Immature natural killer cell (primary cell): ENCODE data around the gene PURA. TPM values are rescaled to one million over a fixed set of nuclear protein-coding genes. Genes with fewer than 3 reads are reported as not detected.

Source experiments
- DNase-seq, 3 donors: peaks; one replicate each; pipeline ENCODE4 v3.0.0; 2022; ENCODE audit warnings: mixed read lengths in 1 of 3
- H3K27ac Mint-ChIP-seq, 6 donors: one replicate each; pipeline ENCODE4 v1.8.0; 2020; ENCODE audit warnings: mixed read lengths in 6 of 6, mild to moderate bottlenecking in 5 of 6, inconsistent platforms in 4 of 6, moderate library complexity in 3 of 6
- H3K27me3 Mint-ChIP-seq, 3 donors: one replicate each; pipeline ENCODE4 v1.8.0; 2020 to 2021; ENCODE audit warnings: low read depth in 3 of 3, mild to moderate bottlenecking in 3 of 3, mixed read lengths in 3 of 3, moderate library complexity in 3 of 3, inconsistent platforms in 1 of 3
- H3K36me3 Mint-ChIP-seq, 3 donors: one replicate each; pipeline ENCODE4 v1.8.0; 2020; ENCODE audit warnings: mixed read lengths in 3 of 3, inconsistent platforms in 2 of 3, mild to moderate bottlenecking in 2 of 3
- H3K4me1 Mint-ChIP-seq, 2 donors: one replicate each; pipeline ENCODE4 v1.8.0; 2020; ENCODE audit warnings: inconsistent platforms in 2 of 2, mild to moderate bottlenecking in 2 of 2, mixed read lengths in 2 of 2, moderate library complexity in 1 of 2
- H3K4me3 Mint-ChIP-seq, 5 donors: one replicate each; pipeline ENCODE4 v1.8.0; 2020; ENCODE audit warnings: mild to moderate bottlenecking in 5 of 5, mixed read lengths in 5 of 5, inconsistent platforms in 3 of 5, moderate library complexity in 3 of 5
- H3K9me3 Mint-ChIP-seq, 6 donors: one replicate each; pipeline ENCODE4 v1.8.0; 2020; ENCODE audit warnings: mild to moderate bottlenecking in 6 of 6, mixed read lengths in 6 of 6, inconsistent platforms in 4 of 6, moderate library complexity in 3 of 6
- polyA plus RNA-seq, 3 donors: library from polyadenylated mRNA; unstranded; fragments of 300-500 nt; fragmentation: Illumina TruSeq; gene quantifications; one replicate each; pipeline ENCODE4 v1.2.3, GENCODE V29; 2021

PURA gene
- polyA plus RNA-seq, 3 donors from 2014 or later: 2.0 to 3.7 (median 3.4) TPM

GRCh38 chr5:140104100-140104499 is 9.8 kb upstream of the PURA start:
- Mint-ChIP-seq H3K36me3 (peaks cover 3 to 7% (median 3%) of the 10 kb centered on the region in 3 donors), H3K4me1 (peaks cover 24 to 28% of the 10 kb centered on the region in 2 donors), H3K27ac (no peak overlapping the region), H3K27me3 (peaks cover 9 to 19% (median 17%) of the 10 kb centered on the region in 3 donors), H3K4me3 (no peak overlapping the region), H3K9me3 (no peaks in the 10 kb centered on the region)
- DNase-seq: no peak

- no peaks in the 10 kb centered on the region for H3K9me3 Mint-ChIP-seq
Measured at GRCh38 chr5:140106101-140106500, 7.8 kb upstream of the PURA start.

GRCh38 chr5:140106805-140107311 is 7.1 kb upstream of the PURA start:
- Mint-ChIP-seq H3K4me1 (peaks cover 29 to 34% of the 10 kb centered on the region in 2 donors), H3K27me3 (peaks cover 12 to 30% (median 20%) of the 10 kb centered on the region in 3 donors), H3K4me3 (peak overlapping the region; percentile 90 to 95 (median 94)), H3K27ac (peak overlapping the region; percentile 94 to 98 (median 98)), H3K36me3 (peaks cover 3 to 7% (median 3%) of the 10 kb centered on the region in 3 donors), H3K9me3 (no peaks in the 10 kb centered on the region)
- no peak for DNase-seq

More at GRCh38 chr5:140106101-140106500, 7.8 kb upstream of the PURA start:
- Mint-ChIP-seq H3K27ac (peak overlapping the region; percentile 94 to 98 (median 98)), H3K36me3 (peaks cover 3 to 7% (median 3%) of the 10 kb centered on the region in 3 donors), H3K4me1 (peaks cover 29 to 34% of the 10 kb centered on the region in 2 donors), H3K27me3 (peaks cover 12 to 30% (median 20%) of the 10 kb centered on the region in 3 donors), H3K4me3 (peak overlapping the region; percentile 61 to 95 (median 94))
- no peak for DNase-seq

- H3K9me3 Mint-ChIP-seq: no peaks in the 10 kb centered on the region
- peak overlapping the region; percentile 94 to 98 (median 98) for H3K27ac Mint-ChIP-seq
- peak; percentile 94 to 95 (median 94) for DNase-seq
- peaks cover 12 to 30% (median 22%) of the 10 kb centered on the region in 3 donors for H3K27me3 Mint-ChIP-seq
- H3K4me1 Mint-ChIP-seq: peaks cover 34 to 40% of the 10 kb centered on the region in 2 donors
- peak overlapping the region; percentile 90 to 95 (median 94) for H3K4me3 Mint-ChIP-seq
- H3K36me3 Mint-ChIP-seq: peaks cover 3 to 4% (median 3%) of the 10 kb centered on the region in 3 donors
Measured at GRCh38 chr5:140107312-140108092, 6.4 kb upstream of the PURA start.

- DNase-seq: peak in 2 of 3 donors; percentile 11 to 12
- Mint-ChIP-seq H3K36me3 (peaks cover 0 to 3% (median 3%) of the 10 kb centered on the region in 3 donors), H3K4me3 (peak overlapping the region; percentile 90 to 95 (median 94)), H3K4me1 (peaks cover 41 to 47% of the 10 kb centered on the region in 2 donors), H3K9me3 (no peaks in the 10 kb centered on the region), H3K27me3 (peaks cover 12 to 34% (median 23%) of the 10 kb centered on the region in 3 donors), H3K27ac (peak overlapping the region; percentile 81 to 98 (median 94))
Measured at GRCh38 chr5:140108093-140109017, 5.6 kb upstream of the PURA start.

- peaks cover 44 to 50% of the 10 kb centered on the region in 2 donors for H3K4me1 Mint-ChIP-seq
- H3K9me3 Mint-ChIP-seq: no peaks in the 10 kb centered on the region
- DNase-seq: no peak
- H3K36me3 Mint-ChIP-seq: peaks cover 0 to 3% (median 0%) of the 10 kb centered on the region in 3 donors
- peak overlapping the region; percentile 90 to 95 (median 94) for H3K4me3 Mint-ChIP-seq
- peak overlapping the region; percentile 32 to 98 (median 94) for H3K27ac Mint-ChIP-seq
- H3K27me3 Mint-ChIP-seq: peaks cover 12 to 39% (median 29%) of the 10 kb centered on the region in 3 donors
Measured at GRCh38 chr5:140109018-140109758, 4.7 kb upstream of the PURA start.

GRCh38 chr5:140109759-140110645 is 3.9 kb upstream of the PURA start:
- peak overlapping the region in 4 of 5 donors; percentile 27 to 94 (median 63) for H3K4me3 Mint-ChIP-seq
- peaks cover 14 to 46% (median 32%) of the 10 kb centered on the region in 3 donors for H3K27me3 Mint-ChIP-seq
- DNase-seq: no peak
- H3K27ac Mint-ChIP-seq: no peak overlapping the region
- H3K9me3 Mint-ChIP-seq: no peaks in the 10 kb centered on the region
- peaks cover 0 to under 1% (median 0%) of the 10 kb centered on the region in 3 donors for H3K36me3 Mint-ChIP-seq
- H3K4me1 Mint-ChIP-seq: peaks cover 47 to 55% of the 10 kb centered on the region in 2 donors

- H3K36me3 Mint-ChIP-seq: no peaks in the 10 kb centered on the region
- H3K27me3 Mint-ChIP-seq: peaks cover 14 to 48% (median 32%) of the 10 kb centered on the region in 3 donors
- peaks cover 51 to 61% of the 10 kb centered on the region in 2 donors for H3K4me1 Mint-ChIP-seq
- H3K9me3 Mint-ChIP-seq: no peaks in the 10 kb centered on the region
- H3K4me3 Mint-ChIP-seq: no peak overlapping the region
- H3K27ac Mint-ChIP-seq: no peak overlapping the region
- no peak for DNase-seq
Measured at GRCh38 chr5:140110646-140110957, 3.3 kb upstream of the PURA start.

GRCh38 chr5:140111011-140111858 is 2.7 kb upstream of the PURA start:
- peaks cover 54 to 63% of the 10 kb centered on the region in 2 donors for H3K4me1 Mint-ChIP-seq
- H3K27ac Mint-ChIP-seq: peak overlapping the region in 3 of 6 donors; percentile 1 to 63 (median 35)
- H3K36me3 Mint-ChIP-seq: no peaks in the 10 kb centered on the region
- no peak for DNase-seq
- no peak overlapping the region for H3K4me3 Mint-ChIP-seq
- no peaks in the 10 kb centered on the region for H3K9me3 Mint-ChIP-seq
- peaks cover 14 to 48% (median 32%) of the 10 kb centered on the region in 3 donors for H3K27me3 Mint-ChIP-seq

GRCh38 chr5:140111859-140112551 is 1.9 kb upstream of the PURA start:
- Mint-ChIP-seq H3K4me1 (peaks cover 53 to 63% of the 10 kb centered on the region in 2 donors), H3K27me3 (peaks cover 14 to 48% (median 31%) of the 10 kb centered on the region in 3 donors), H3K9me3 (no peaks in the 10 kb centered on the region), H3K27ac (peak overlapping the region in 5 of 6 donors; percentile 25 to 71 (median 46)), H3K36me3 (no peaks in the 10 kb centered on the region), H3K4me3 (peak overlapping the region; percentile 26 to 93 (median 50))
- no peak for DNase-seq

GRCh38 chr5:140112685-140113179 is 1.2 kb upstream of the PURA start:
- H3K4me1 Mint-ChIP-seq: peaks cover 58 to 67% of the 10 kb centered on the region in 2 donors
- no peaks in the 10 kb centered on the region for H3K9me3 Mint-ChIP-seq
- peaks cover 7 to 42% (median 24%) of the 10 kb centered on the region in 3 donors for H3K27me3 Mint-ChIP-seq
- no peaks in the 10 kb centered on the region for H3K36me3 Mint-ChIP-seq
- no peak for DNase-seq
- peak overlapping the region; percentile 78 to 96 (median 93) for H3K4me3 Mint-ChIP-seq
- peak overlapping the region in 5 of 6 donors; percentile 44 to 96 (median 71) for H3K27ac Mint-ChIP-seq
